ENCODE data around the gene TREML2.
"Not testable (repeated sequence)": the region's sequence is repeated elsewhere in the genome, so short reads cannot be mapped to it uniquely, and the experiment has no call there.

TREML2 gene, protein sequence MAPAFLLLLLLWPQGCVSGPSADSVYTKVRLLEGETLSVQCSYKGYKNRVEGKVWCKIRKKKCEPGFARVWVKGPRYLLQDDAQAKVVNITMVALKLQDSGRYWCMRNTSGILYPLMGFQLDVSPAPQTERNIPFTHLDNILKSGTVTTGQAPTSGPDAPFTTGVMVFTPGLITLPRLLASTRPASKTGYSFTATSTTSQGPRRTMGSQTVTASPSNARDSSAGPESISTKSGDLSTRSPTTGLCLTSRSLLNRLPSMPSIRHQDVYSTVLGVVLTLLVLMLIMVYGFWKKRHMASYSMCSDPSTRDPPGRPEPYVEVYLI

DNA sequence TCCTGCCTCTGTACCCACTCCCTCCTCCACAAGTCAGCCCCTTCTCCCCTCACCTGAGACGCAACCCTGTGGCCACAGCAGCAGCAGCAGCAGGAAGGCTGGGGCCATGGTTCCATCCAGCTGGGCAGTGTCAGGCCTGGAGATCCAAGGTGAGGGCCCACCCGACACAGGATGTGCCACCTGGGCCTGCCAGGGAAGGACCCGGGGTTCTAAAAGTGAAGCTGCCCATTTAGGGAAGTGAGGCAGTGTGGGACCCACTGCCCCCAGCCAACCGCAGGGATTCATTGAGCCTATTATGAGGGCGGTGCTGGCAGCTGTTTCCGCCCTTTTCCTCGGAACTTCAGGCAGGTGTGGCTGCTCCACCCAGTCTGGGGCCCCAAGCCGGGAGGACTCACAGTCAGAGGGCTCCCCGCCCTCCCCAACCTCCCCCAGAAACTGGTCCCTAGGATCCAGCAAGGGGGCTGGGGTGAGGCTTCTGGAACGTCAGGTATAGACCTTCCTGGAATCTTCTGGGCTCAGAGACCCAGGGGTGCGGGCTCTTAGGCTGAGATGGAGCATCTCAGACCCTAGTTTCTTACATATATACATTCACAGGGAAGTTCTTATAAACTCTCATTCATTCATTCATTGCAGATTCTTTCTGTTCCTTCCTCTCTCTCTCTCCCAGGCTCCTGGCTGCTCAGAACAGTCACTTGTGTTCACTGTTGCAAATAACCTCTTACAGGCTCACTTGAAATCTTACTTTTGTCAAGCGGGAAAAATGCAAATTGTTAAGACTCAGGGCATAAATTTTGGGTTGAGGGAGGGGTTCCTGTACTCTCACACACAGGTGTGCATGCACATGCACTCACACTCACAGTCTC lies at the start of gene TREML2:
Gene TREML2 (minus strand): TSS at position 249 of the 863 bp plus-strand sequence. CDS start 141 bp downstream, at position 108.
- DNase-seq (ENCODE audit: low spot score) = no peak

DNA sequence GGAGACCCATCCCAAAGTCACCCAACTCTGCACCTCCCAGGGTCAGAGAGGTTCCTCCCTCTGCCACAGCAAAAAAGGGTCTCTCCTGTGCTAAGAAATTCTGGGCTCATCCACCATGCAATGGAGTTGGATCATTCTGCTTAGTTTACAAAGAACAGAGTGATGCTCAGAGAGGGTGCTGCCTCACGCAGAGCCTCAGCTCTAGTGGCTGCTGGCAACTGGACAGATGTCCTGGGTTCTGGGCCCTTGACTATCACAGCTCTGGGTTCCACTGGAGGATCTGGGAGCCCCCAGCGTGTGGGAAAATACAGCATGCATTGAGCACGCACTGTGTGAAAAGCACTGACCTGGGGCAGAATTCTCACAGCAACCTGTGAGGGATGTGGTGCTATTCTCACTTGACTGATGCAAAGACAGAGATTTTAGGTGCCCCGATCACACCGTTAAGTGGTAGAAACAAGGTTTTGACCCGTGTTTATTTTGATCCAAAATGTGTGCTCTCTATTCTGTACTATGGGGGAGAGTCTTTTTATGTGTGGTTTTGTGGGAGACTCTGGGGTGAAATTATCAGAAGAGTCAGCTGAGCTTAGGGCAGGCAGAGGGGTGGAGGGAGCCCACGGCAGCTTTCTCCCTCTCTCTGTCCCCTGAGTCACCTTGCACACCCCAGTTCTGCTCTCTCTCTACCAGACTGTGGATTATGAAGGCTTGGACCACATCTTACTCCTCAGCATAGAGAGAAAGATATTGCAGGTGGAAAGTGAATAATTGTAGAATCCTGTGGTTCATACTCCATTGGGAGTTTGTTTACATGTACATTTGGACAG lies 47.1 kb upstream of the TREML2 start:
- DNase-seq (ENCODE audit: low spot score) = no peak

GRCh38 chr6:41247288-41247865 lies 46.4 kb upstream of the TREML2 start:
- DNase-seq (ENCODE audit: low spot score) = no peak

DNA sequence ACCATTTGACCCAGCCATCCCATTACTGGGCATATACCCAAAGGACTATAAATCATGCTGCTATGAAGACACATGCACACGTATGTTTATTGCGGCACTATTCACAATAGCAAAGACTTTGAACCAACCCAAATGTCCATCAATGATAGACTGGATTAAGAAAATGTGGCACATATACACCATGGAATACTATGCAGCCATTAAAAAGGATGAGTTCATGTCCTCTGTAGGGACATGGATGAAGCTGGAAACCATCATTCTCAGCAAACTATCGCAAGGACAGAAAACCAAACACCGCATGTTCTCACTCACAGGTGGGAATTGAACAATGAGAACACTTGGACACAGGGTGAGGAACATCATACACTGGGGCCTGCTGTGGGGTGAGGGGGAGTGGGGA lies 45.6 kb upstream of the TREML2 start:
- not testable (repeated sequence) for DNase-seq (ENCODE audit: low spot score)

- DNase-seq (ENCODE audit: low spot score) = no peak
Observed at GRCh38 chr6:41239467-41240159, 38.7 kb upstream of the TREML2 start.

GRCh38 chr6:41237128-41237527 lies 36.2 kb upstream of the TREML2 start:
- DNase-seq (ENCODE audit: low spot score) = no peak

- DNase-seq (ENCODE audit: low spot score) = no peak
Observed at GRCh38 chr6:41236276-41236675, 35.3 kb upstream of the TREML2 start.

GRCh38 chr6:41232667-41233066 lies 31.7 kb upstream of the TREML2 start:
- no peak for DNase-seq (ENCODE audit: low spot score)

DNA sequence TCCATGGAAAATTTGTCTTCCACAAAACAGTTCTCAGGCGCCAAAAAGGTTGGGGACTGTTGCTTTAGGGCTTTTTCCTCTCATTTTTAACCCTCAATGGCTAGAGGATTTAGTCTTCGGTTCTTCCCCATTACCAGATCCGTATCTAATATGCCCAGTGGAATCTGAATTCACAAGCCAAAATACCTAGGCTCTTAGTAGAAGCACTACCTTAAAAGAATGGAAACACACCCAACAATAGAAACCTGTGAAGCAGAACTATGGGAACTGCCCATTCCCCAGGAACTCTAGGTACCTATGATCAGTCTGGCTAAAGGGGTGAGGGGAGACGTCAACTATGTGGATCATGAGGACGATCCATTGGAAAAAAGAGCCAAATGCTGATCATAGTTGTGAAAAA lies 30.3 kb upstream of the TREML2 start:
- DNase-seq (ENCODE audit: low spot score) = no peak

DNA sequence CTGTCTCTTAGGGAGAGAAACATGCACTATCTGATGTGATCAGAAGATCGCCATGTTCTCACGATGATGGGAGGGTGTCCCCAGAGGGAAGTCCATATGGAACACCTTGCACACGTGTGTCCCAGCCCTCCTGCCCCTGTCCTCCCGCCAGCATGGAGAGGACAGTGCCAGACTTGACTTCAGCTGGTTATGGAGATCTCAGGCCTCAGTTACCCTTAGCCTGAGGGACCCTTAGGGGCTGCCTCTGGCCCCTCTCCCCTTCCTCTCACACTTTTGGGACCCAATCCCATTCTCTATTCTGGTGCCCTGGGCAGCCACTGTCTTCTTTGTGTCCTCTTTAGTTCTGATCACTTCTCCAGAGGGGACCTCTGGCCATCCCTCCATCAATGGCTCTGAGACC lies 28.8 kb upstream of the TREML2 start:
- DNase-seq (ENCODE audit: low spot score) = no peak

DNA sequence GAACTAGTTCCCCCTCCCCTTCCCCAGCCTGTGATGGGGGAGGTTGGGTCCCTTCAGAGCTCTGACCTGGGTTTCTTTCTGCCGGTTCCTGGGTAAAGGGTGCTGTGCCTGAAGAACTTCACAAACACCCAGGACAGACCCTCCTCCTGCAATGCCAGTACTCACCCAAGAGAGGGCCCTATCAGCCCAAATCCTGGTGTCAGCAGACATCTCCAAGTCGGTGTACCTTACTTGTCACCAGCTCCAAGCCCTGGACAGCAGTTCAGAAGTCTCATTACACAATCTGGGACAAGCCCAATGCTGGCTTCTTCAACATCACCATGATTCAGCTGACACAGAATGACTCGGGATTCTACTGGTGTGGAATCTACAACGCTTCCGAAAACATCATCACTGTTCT lies 27.7 kb upstream of the TREML2 start:
- no peak for DNase-seq (ENCODE audit: low spot score)

DNA sequence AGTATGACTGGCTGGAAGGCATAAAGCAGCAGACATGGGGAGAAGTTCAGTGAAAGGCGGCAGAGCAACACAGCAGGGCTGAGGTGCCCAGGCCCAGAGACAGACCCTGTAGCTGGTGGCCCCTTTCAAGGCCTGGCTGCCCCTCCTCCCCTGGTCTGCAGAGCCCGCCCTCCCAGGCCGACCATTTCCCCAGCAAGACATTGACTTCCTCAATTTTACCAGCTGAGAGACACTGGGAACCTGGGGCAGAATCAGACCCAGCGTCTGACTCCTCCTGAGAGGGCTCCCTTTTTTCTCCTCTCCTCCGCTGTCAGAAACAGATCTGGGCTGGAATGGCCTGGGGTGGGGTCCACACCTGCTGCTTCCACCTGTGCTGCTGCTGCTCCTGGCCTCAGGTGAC lies 27.1 kb upstream of the TREML2 start, which contains the start of gene TREML4:
Gene TREML4 (plus strand): TSS at position 254 of the 400 bp plus-strand sequence. CDS start 79 bp downstream, at position 333.
- no peak for DNase-seq (ENCODE audit: low spot score)

- no peak for DNase-seq (ENCODE audit: low spot score)
Observed at GRCh38 chr6:41226752-41227151, 25.8 kb upstream of the TREML2 start.

DNA sequence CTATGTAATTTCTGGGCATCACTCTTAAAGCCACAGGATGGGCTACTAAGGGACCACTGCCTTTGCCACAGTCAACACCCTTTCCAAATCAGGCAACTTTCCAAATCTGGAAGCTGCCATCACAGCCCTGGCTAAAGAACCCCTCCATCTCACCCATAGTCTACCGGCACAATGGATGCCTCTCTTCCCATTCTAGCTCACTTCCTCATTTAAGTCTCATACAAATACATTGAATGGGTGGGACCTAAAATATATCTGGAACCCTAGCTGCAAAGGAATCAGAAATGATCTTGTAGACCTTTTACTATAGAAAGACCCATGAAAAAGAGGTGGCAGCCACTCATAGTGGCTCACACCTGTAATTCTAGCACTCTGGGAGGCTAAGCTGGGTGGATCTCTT lies 23.9 kb upstream of the TREML2 start:
- DNase-seq (ENCODE audit: low spot score) = no peak

GRCh38 chr6:41222513-41222912 lies 21.6 kb upstream of the TREML2 start:
- DNase-seq (ENCODE audit: low spot score) = no peak

DNA sequence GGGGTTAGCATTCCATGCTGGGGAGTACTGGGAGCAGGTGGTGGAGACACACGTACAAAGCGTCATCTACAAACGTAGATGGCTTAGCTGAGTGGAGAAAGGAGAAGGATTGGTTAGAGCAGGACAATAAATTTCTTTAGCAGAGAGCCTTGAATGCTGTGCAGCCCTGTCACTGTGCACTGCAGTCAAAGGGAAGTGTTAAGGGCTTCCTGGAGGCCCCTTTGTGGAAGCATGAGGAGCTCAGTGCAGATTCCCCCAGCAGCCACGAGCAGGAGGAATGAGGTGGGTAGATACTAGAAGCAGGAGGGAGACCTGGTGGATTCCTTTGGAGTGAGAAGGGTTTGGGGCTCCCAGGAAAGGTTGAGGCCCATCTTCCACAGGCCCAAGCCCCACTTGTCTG lies 21.1 kb upstream of the TREML2 start:
- no peak for DNase-seq (ENCODE audit: low spot score)

DNA sequence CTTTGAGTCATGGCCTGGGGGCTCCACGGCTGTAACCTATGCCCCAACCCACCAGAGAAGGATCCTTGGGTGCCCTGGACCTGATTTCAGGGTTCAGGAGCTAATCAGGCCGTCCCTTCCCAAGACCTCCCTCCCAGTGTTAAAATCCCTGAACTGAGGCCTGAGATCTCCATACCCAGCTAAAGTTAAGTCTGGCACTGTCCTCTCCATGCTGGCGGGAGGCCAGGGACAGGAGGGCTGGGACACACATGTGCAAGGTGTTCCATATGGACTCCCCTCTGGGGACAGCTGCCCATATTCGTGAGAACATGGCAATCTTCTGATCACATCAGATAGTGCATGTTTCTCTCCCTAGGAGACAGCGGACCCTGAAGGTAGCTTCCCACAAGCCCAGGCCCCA lies 15.7 kb upstream of the TREML2 start:
- no peak for DNase-seq (ENCODE audit: low spot score)

- DNase-seq (ENCODE audit: low spot score) = no peak
Observed at GRCh38 chr6:41215777-41216176, 14.8 kb upstream of the TREML2 start.

- DNase-seq (ENCODE audit: low spot score) = no peak
Observed at GRCh38 chr6:41214559-41215238, 13.8 kb upstream of the TREML2 start.

DNA sequence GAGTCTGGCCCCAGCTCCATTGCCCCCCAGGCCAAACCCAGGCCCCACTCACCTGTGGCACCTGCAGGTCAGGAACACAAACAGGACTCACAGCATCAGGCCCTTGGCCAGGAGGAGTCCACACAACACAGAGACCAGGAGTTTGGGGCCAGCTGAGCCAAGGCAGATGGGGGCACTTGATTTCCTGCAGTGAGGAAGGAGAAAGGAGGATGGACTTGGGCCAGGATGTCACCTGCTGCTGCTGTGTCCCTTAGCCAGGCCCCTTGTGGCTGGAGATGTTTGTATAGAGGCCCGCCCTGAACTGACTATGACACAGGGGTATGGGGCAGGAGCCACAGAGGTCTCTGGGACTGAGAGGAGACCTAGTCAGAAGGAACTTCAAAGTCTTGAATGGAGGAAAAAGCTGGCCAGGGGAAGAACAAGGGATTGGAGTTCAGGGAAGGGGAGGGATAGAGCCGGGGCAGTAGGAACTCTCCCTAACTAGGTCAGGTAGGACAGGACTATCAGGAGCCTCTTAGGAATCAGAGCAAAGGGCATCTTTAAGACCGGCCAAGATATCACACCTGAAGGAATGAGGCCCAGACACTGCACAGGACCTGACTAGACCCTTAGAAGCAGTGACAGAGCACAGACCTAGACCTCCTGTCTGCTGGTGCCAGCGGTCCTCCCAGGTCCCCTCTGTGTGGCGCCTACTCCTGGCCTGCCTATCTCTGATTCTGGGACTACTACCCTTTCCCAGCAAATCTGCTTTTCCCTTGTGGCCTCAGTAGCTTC lies 8.8 kb upstream of the TREML2 start:
- DNase-seq (ENCODE audit: low spot score) = no peak

All from AG08395 (cell line).